Parathyroid adenoma (tissue), 2 donors: ENCODE data around the gene DPF1.

Experiments
- H2AFZ ChIP-seq: fragments of 300-600 bp; sonication (generic); one replicate; pipeline ENCODE4 v1.7.0; 2017; ENCODE audit warnings: antibody characterized with exemption, mild to moderate bottlenecking
- H3K27ac ChIP-seq: fragments of 300-600 bp; sonication (generic); one replicate; pipeline ENCODE4 v1.7.0; 2017
- H3K27me3 ChIP-seq: fragments of 300-600 bp; sonication (generic); one replicate; pipeline ENCODE4 v1.7.0; 2017; ENCODE audit warnings: low read length; ENCODE audit not compliant: control insufficient read depth, insufficient read depth
- H3K36me3 ChIP-seq: fragments of 300-600 bp; sonication (generic); one replicate; pipeline ENCODE4 v1.7.0; 2017; ENCODE audit warnings: low read length; ENCODE audit not compliant: control insufficient read depth, insufficient read depth
- H3K4me1 ChIP-seq: fragments of 300-600 bp; sonication (generic); one replicate; pipeline ENCODE4 v1.7.0; 2017; ENCODE audit warnings: control low read depth
- H3K4me2 ChIP-seq: fragments of 300-600 bp; sonication (generic); one replicate; pipeline ENCODE4 v1.7.0; 2017; ENCODE audit warnings: low read length
- H3K4me3 ChIP-seq: fragments of 300-600 bp; sonication (generic); one replicate; pipeline ENCODE4 v1.7.0; 2017; ENCODE audit warnings: low read depth, low read length
- H3K79me2 ChIP-seq: fragments of 300-600 bp; sonication (generic); one replicate; pipeline ENCODE4 v1.7.0; 2017; ENCODE audit warnings: control low read depth
- H3K9ac ChIP-seq: fragments of 300-600 bp; sonication (generic); one replicate; pipeline ENCODE4 v1.7.0; 2017; ENCODE audit warnings: mild to moderate bottlenecking
- H3K9me3 ChIP-seq: fragments of 300-600 bp; sonication (generic); one replicate; pipeline ENCODE4 v1.7.0; 2017; ENCODE audit warnings: low read length; ENCODE audit not compliant: control insufficient read depth
- TF ChIP-seq, protein P1 (sequence below): fragments of 300-600 bp; sonication (generic); IDR thresholded peaks from one replicate; pipeline ENCODE4 v1.7.0; 2017; ENCODE audit warnings: antibody characterized with exemption, mild to moderate bottlenecking
- donor health status: primary hyperparathyroidism.

Gene DPF1

DNA sequence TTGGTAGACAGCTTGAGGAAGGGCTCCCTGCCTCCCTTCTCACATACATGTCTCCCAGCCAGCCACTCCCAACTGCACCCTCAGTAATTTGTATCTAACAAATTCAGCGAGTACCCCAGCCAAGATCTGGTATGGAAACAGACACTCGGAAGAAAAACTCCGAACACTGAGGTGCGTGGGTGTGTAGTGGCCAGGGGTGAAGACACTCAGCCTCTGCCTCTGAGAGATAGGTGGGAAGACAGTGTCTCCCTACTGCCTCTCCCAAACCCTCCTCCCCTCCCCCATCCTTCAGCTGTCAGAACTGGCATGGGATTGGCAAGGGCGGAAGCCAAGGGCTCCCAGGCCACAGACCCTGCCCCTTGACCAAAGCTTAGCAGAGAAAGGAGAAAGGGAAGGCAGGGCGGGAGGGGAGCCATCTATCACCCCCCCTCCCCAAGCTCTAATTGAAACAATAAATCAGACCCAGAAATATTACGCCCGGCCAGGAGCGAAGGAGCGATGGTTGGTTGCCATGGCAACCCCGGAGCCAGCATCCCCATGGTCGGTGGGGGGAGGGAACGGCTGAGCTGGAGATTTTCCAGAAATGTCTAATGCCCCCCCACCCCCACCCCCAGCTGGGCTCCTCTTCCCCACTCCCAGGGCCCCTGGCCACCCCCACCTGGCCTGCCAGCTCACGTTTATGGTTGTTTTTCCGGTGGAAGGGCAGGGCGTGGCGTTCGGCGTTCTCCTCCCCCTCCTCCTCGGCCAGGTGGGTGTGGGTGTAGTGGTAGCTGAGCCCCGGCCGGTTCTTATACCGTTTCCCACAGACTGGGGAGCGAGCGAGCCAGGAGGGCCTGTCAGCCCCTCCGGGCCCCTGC, 7.0 kb downstream of the DPF1 start:
- no peak overlapping the region for H3K4me2 ChIP-seq
- no peaks in the 10 kb centered on the region for H3K36me3 ChIP-seq
- no peak overlapping the region for H3K9ac ChIP-seq
- H3K27me3 ChIP-seq: no peaks in the 10 kb centered on the region
- no peak overlapping the region for H3K27ac ChIP-seq
- TF ChIP-seq, protein P1, sequence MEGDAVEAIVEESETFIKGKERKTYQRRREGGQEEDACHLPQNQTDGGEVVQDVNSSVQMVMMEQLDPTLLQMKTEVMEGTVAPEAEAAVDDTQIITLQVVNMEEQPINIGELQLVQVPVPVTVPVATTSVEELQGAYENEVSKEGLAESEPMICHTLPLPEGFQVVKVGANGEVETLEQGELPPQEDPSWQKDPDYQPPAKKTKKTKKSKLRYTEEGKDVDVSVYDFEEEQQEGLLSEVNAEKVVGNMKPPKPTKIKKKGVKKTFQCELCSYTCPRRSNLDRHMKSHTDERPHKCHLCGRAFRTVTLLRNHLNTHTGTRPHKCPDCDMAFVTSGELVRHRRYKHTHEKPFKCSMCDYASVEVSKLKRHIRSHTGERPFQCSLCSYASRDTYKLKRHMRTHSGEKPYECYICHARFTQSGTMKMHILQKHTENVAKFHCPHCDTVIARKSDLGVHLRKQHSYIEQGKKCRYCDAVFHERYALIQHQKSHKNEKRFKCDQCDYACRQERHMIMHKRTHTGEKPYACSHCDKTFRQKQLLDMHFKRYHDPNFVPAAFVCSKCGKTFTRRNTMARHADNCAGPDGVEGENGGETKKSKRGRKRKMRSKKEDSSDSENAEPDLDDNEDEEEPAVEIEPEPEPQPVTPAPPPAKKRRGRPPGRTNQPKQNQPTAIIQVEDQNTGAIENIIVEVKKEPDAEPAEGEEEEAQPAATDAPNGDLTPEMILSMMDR: no peak
- H3K9me3 ChIP-seq: no peaks in the 10 kb centered on the region
- no peak overlapping the region for H2AFZ ChIP-seq
- no peak overlapping the region for H3K4me3 ChIP-seq
- H3K4me1 ChIP-seq: peaks cover 7% of the 10 kb centered on the region
- no peaks in the 10 kb centered on the region for H3K79me2 ChIP-seq

DNA sequence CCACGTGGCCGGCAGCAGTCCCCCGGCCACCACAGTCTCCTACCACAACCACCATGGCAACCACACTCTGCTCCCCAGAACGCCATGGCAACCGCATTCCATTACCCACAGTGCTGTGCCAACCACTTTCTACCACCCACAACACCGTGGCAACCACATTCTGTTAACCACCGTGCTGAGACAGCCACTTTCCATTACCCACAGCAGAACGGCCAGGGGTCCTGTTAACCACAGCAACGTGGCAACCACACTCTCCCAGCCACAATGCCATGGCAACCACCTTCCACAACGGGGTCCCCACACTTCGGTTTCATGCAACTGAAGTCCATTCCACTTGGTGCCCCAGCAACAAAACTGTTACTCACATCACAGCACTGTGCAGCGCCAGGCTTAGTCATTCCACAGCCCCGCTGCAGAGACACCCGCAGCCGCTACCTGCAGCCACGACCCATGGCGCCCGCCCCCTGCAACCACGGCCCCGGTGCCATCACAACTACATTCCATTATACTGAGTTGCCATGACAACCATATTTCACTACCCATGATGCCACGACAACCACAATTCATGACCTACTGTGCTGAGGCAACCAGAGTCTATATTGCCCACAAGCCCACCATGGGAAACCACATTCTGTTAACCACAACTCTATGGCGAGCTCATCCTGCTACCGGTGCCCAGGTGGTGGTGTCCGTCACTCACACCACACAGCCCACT, 10.0 kb downstream of the DPF1 start:
- Histone ChIP-seq H3K4me3 (no peak overlapping the region), H3K36me3 (no peaks in the 10 kb centered on the region), H3K27ac (peak overlapping the region; percentile 37), H3K9ac (no peak overlapping the region), H3K4me1 (peaks cover 22% of the 10 kb centered on the region), H3K27me3 (no peaks in the 10 kb centered on the region), H3K79me2 (no peaks in the 10 kb centered on the region), H3K9me3 (no peaks in the 10 kb centered on the region), H3K4me2 (no peak overlapping the region), H2AFZ (peak overlapping the region; percentile 47)
- TF ChIP-seq, protein P1: no peak

DNA sequence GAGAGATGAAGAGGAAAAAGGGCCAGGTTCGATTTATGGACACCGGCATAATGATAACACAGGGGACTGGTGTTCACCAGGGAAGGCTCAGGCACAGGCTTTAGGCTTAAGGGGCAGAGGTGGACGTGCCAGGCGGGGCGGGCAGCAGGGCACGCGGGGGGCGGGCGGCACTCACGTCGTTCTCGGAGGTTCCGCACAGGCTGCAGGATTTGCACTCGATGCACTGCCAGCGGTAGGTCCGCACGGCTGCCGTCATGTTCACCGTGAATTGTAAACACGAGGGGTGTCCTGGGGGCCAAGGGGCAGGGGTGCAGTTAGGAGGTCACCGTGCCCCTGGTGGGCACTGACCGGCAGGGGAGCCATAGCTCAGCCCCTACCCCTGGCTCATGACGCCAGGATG, 10.6 kb downstream of the DPF1 start:
- Histone ChIP-seq H3K9me3 (no peaks in the 10 kb centered on the region), H3K4me2 (no peak overlapping the region), H3K36me3 (no peaks in the 10 kb centered on the region), H3K79me2 (no peaks in the 10 kb centered on the region), H3K27ac (no peak overlapping the region), H3K27me3 (no peaks in the 10 kb centered on the region), H3K4me3 (no peak overlapping the region), H2AFZ (peak overlapping the region; percentile 47), H3K9ac (no peak overlapping the region), H3K4me1 (peaks cover 22% of the 10 kb centered on the region)
- TF ChIP-seq, protein P1: no peak

DNA sequence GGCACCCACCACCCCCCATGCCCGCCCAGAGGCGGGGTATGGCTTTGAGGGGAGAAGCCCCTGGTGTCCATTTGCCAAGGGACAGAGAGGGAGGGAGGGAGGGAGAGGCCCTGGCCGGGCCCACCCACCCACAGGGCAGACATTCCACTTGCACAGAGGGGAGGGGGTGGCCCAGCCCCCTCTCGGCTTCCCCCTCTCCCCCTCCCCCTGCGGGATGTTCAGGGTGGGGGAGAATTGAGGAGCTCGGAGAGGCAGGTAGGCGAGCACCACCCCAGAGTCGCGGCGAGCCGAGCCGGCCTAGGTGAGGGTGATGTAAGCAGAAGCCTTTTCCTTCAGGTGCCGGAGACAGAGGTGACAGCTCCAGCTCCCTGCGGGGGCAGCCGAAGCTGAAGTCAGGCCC, 12.3 kb downstream of the DPF1 start:
- Histone ChIP-seq H3K36me3 (no peaks in the 10 kb centered on the region), H3K4me3 (no peak overlapping the region), H3K4me2 (no peak overlapping the region), H3K27ac (no peak overlapping the region), H3K4me1 (peaks cover 22% of the 10 kb centered on the region), H2AFZ (no peak overlapping the region), H3K9ac (no peak overlapping the region), H3K27me3 (no peaks in the 10 kb centered on the region), H3K79me2 (no peaks in the 10 kb centered on the region), H3K9me3 (no peaks in the 10 kb centered on the region)
- TF ChIP-seq, protein P1: no peak
